Neural cell (in vitro differentiated cells): ENCODE data around the gene PRELID3B.

ENCODE experiments used
- MXI1 ChIP-seq: fragments of 450-650 bp; conservative IDR thresholded peaks from 2 replicates; pipeline ENCODE4 v1.6.1; 2014; ENCODE audit warnings: antibody characterized with exemption, mild to moderate bottlenecking; ENCODE audit not compliant: poor library complexity, severe bottlenecking
- POLR2AphosphoS5 ChIP-seq: IDR thresholded peaks from 2 replicates; pipeline ENCODE4 v1.6.1; 2012
- TF ChIP-seq, protein P1 (sequence below): fragments of 450-650 bp; IDR thresholded peaks from 2 replicates; pipeline ENCODE4 v1.5.1; 2014; ENCODE audit warnings: antibody characterized with exemption, mild to moderate bottlenecking, moderate library complexity; ENCODE audit not compliant: poor library complexity, severe bottlenecking

DNA sequence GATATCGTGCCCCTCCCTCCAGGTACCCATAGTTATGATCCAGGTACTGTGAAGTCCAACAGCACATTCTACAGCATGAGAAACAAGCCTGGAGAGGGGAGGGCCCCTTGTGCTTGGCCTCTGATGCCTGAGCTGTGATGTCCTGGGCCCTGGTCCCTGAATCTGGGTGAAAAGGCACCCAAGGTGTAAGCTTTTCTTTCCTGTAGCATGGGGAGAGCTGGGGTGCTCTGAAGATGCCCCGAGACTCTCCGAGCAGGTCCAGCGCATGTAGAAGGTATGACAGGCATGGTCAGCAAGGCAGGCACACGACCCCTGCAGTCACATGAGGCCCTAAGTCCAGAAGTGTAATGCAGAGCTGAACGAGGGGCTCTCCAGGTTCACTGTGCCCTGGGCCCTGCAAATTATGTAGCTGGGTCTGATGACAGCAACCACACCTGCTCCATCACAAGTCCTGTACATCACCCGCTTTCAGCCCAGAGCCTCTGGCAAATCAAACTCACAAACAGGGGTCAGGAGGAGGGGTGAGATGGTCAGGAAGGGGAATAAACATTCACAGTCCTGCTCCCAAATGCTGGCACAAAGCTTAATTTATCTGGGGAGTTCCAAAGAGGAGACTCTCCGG is 33.8 kb downstream of the PRELID3B start:
- TF ChIP-seq, protein P1, sequence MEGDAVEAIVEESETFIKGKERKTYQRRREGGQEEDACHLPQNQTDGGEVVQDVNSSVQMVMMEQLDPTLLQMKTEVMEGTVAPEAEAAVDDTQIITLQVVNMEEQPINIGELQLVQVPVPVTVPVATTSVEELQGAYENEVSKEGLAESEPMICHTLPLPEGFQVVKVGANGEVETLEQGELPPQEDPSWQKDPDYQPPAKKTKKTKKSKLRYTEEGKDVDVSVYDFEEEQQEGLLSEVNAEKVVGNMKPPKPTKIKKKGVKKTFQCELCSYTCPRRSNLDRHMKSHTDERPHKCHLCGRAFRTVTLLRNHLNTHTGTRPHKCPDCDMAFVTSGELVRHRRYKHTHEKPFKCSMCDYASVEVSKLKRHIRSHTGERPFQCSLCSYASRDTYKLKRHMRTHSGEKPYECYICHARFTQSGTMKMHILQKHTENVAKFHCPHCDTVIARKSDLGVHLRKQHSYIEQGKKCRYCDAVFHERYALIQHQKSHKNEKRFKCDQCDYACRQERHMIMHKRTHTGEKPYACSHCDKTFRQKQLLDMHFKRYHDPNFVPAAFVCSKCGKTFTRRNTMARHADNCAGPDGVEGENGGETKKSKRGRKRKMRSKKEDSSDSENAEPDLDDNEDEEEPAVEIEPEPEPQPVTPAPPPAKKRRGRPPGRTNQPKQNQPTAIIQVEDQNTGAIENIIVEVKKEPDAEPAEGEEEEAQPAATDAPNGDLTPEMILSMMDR, result no peak
- no peak for TF ChIP-seq POLR2AphosphoS5
- TF ChIP-seq MXI1, result no peak
